H1 (cell line): ENCODE results near the gene NUDT1. TPM values are rescaled to one million over a fixed set of nuclear protein-coding genes. Genes with fewer than 3 reads are reported as not detected.

ENCODE experiments used
- CTCF ChIA-PET: fragments of 300-600 bp; sonication (Branson Sonifier 250); formaldehyde crosslinking; loops from one replicate; lab custom pipeline; 2021; ENCODE audit not compliant: partially characterized antibody; lab: Charles Lee
- POLR2A ChIA-PET: fragments of 300-600 bp; sonication (Branson Sonifier 250); formaldehyde crosslinking; loops from one replicate; lab custom pipeline; 2021; ENCODE audit warnings: inconsistent platforms; ENCODE audit not compliant: partially characterized antibody; lab: Charles Lee
- DNase-seq, 2 experiments: peaks; one replicate each; pipeline versions ENCODE4 v3.0.0 to v3.0.0-alpha.2; 2010 to 2022; ENCODE audit warnings: low spot score in 2 of 2, low read depth in 1 of 2, mixed read lengths in 1 of 2
- FAIRE-seq: peaks from 2 replicates; lab custom pipeline; 2011; peaks lifted over from hg19 to GRCh38; lab: Jason Lieb, UNC
- H2AFZ ChIP-seq: 2 replicates; pipeline ENCODE4 v1.8.1; 2012; ENCODE audit warnings: low read length, inconsistent platforms
- H2AK5ac ChIP-seq: 2 replicates; pipeline ENCODE4 v1.6.1; 2013; ENCODE audit warnings: low read depth, low read length
- H2BK120ac ChIP-seq: replicated peaks from 2 replicates; pipeline ENCODE3; 2013; ENCODE audit warnings: low read depth, low read length, inconsistent platforms
- H2BK12ac ChIP-seq: 2 replicates; pipeline ENCODE4 v1.6.1; 2013; ENCODE audit warnings: low read depth, low read length
- H2BK15ac ChIP-seq: 2 replicates; pipeline ENCODE4 v1.6.1; 2013; ENCODE audit warnings: low read length
- H2BK20ac ChIP-seq: 2 replicates; pipeline ENCODE4 v1.6.1; 2013; ENCODE audit warnings: low read length
- H2BK5ac ChIP-seq: 2 replicates; pipeline ENCODE4 v1.6.1; 2013; ENCODE audit warnings: low read depth, low read length
- H3K14ac ChIP-seq: 2 replicates; pipeline ENCODE4 v1.6.1; 2013; ENCODE audit warnings: inconsistent platforms; ENCODE audit not compliant: insufficient read length
- H3K18ac ChIP-seq: 2 replicates; pipeline ENCODE4 v1.6.1; 2013; ENCODE audit warnings: low read length; ENCODE audit errors: extremely low read depth
- H3K23ac ChIP-seq: 2 replicates; pipeline ENCODE4 v1.6.1; 2013; ENCODE audit warnings: inconsistent platforms; ENCODE audit not compliant: insufficient read length
- H3K23me2 ChIP-seq: 2 replicates; pipeline ENCODE4 v1.6.1; 2013; ENCODE audit warnings: low read depth, low read length
- H3K27ac ChIP-seq: 2 replicates; pipeline ENCODE4 v1.6.1; 2011; ENCODE audit warnings: low read depth, low read length, inconsistent platforms
- H3K27me3 ChIP-seq, 4 experiments: replicated peaks in 1 of 4; 1 replicate in 1 of 4; 2 replicates in 3 of 4; pipeline versions ENCODE4 v1.6.1 to v1.8.1; 2011 to 2013; ENCODE audit warnings: low read length in 3 of 4, mild to moderate bottlenecking in 3 of 4, inconsistent platforms in 2 of 4, mixed read lengths in 2 of 4, moderate library complexity in 1 of 4; ENCODE audit not compliant: control insufficient read depth in 3 of 4, insufficient read depth in 3 of 4; ENCODE audit errors: extremely low read depth in 1 of 4
- H3K36me3 ChIP-seq, 4 experiments: 2 replicates each; pipeline versions ENCODE4 v1.6.1 to v1.8.1; 2011 to 2013; ENCODE audit warnings: mild to moderate bottlenecking in 4 of 4, low read length in 3 of 4, moderate library complexity in 2 of 4, control low read depth in 1 of 4, inconsistent platforms in 1 of 4; ENCODE audit not compliant: insufficient read depth in 4 of 4, control insufficient read depth in 2 of 4
- H3K4ac ChIP-seq: replicated peaks from 2 replicates; pipeline ENCODE3; 2013; ENCODE audit warnings: low read length, low read depth, mixed read lengths, inconsistent platforms; ENCODE audit not compliant: insufficient read length
- H3K4me1 ChIP-seq, 4 experiments: replicated peaks in 1 of 4; 1 replicate in 1 of 4; 2 replicates in 3 of 4; pipeline versions ENCODE4 v1.6.1 to v1.8.1; 2011 to 2013; ENCODE audit warnings: low read length in 3 of 4, inconsistent platforms in 2 of 4, mixed read lengths in 1 of 4; ENCODE audit not compliant: insufficient read depth in 4 of 4, control insufficient read depth in 3 of 4
- H3K4me2 ChIP-seq, 2 experiments: 2 replicates each; pipeline versions ENCODE4 v1.6.1 to v1.8.1; 2011 to 2013; ENCODE audit warnings: low read depth in 2 of 2, low read length in 2 of 2, control low read depth in 1 of 2, inconsistent platforms in 1 of 2, mild to moderate bottlenecking in 1 of 2; ENCODE audit not compliant: insufficient read depth in 1 of 2
- H3K4me3 ChIP-seq, 4 experiments: fragments of 200-600, 300-600 bp in 1 of 4; sonication (generic), shearing (Covaris generic), sonication (Bioruptor Twin) in 1 of 4; 2 replicates each; pipeline versions ENCODE4 v1.5.1 to v1.8.1; 2011 to 2016; ENCODE audit warnings: low read length in 4 of 4, low read depth in 3 of 4, control low read depth in 2 of 4, inconsistent platforms in 2 of 4, mild to moderate bottlenecking in 2 of 4, mixed read lengths in 1 of 4, moderate library complexity in 1 of 4; ENCODE audit not compliant: insufficient read depth in 2 of 4; ENCODE audit errors: extremely low read depth in 1 of 4
- H3K56ac ChIP-seq: replicated peaks from 2 replicates; pipeline ENCODE3; 2013; ENCODE audit warnings: low read depth, mild to moderate bottlenecking, mixed read lengths, low read length, inconsistent platforms; ENCODE audit not compliant: insufficient read length
- H3K79me1 ChIP-seq: 2 replicates; pipeline ENCODE4 v1.6.1; 2013; ENCODE audit warnings: low read depth, low read length, control low read depth
- H3K79me2 ChIP-seq, 2 experiments: 2 replicates each; pipeline versions ENCODE4 v1.6.1 to v1.8.1; 2012 to 2013; ENCODE audit warnings: low read length in 2 of 2, mild to moderate bottlenecking in 2 of 2, inconsistent platforms in 1 of 2; ENCODE audit not compliant: insufficient read depth in 2 of 2, control insufficient read depth in 1 of 2
- H3K9ac ChIP-seq, 4 experiments: replicated peaks in 1 of 4; 1 replicate in 1 of 4; 2 replicates in 3 of 4; pipeline versions ENCODE4 v1.6.1 to v1.8.1; 2011 to 2013; ENCODE audit warnings: low read depth in 3 of 4, low read length in 3 of 4, control low read depth in 2 of 4, mild to moderate bottlenecking in 2 of 4, moderate library complexity in 2 of 4, inconsistent platforms in 1 of 4; ENCODE audit errors: extremely low read depth in 1 of 4
- H3K9me3 ChIP-seq, 2 experiments: 2 replicates each; pipeline versions ENCODE4 v1.6.1 to v1.8.1; 2012 to 2013; ENCODE audit warnings: mild to moderate bottlenecking in 2 of 2, moderate library complexity in 2 of 2, control low read depth in 1 of 2, inconsistent platforms in 1 of 2, low read depth in 1 of 2, low read length in 1 of 2, mixed read lengths in 1 of 2; ENCODE audit not compliant: insufficient read depth in 2 of 2
- H4K20me1 ChIP-seq, 2 experiments: replicated peaks in 1 of 2; 2 replicates each; pipeline versions ENCODE3 to v1.8.1; 2011 to 2013; ENCODE audit warnings: inconsistent platforms in 2 of 2, low read length in 2 of 2, mild to moderate bottlenecking in 1 of 2; ENCODE audit not compliant: insufficient read depth in 2 of 2, control insufficient read depth in 1 of 2
- H4K5ac ChIP-seq: 2 replicates; pipeline ENCODE4 v1.6.1; 2013; ENCODE audit warnings: low read length, low read depth, mixed read lengths, inconsistent platforms; ENCODE audit not compliant: insufficient read length
- H4K8ac ChIP-seq: 2 replicates; pipeline ENCODE4 v1.8.0; 2013; ENCODE audit warnings: mild to moderate bottlenecking, moderate library complexity, low read length, inconsistent platforms; ENCODE audit not compliant: insufficient read depth; ENCODE audit errors: extremely low read depth
- H4K91ac ChIP-seq: replicated peaks from 2 replicates; pipeline ENCODE3; 2013; ENCODE audit warnings: low read length, mixed read lengths, inconsistent platforms; ENCODE audit not compliant: insufficient read length
- ATF2 ChIP-seq: IDR thresholded peaks from 2 replicates; pipeline ENCODE4 v1.6.1; 2012; ENCODE audit warnings: low read length, inconsistent platforms
- CHD1 ChIP-seq: IDR thresholded peaks from 2 replicates; pipeline ENCODE4 v1.6.1; 2012; ENCODE audit warnings: low read depth, low read length, improper control_type of control experiment
- CREB1 ChIP-seq: IDR thresholded peaks from 2 replicates; pipeline ENCODE4 v1.6.1; 2012; ENCODE audit warnings: inconsistent platforms
- FOSL1 ChIP-seq: IDR thresholded peaks from 2 replicates; pipeline ENCODE4 v1.6.1; 2011; ENCODE audit warnings: mild to moderate bottlenecking, low read depth, low read length, moderate library complexity; ENCODE audit not compliant: insufficient read depth
- GTF2F1 ChIP-seq: IDR thresholded peaks from 2 replicates; pipeline ENCODE4 v1.6.1; 2012; ENCODE audit warnings: low read depth, low read length, improper control_type of control experiment, borderline replicate concordance
- KDM1A ChIP-seq: fragments of 200-600, 300-600 bp; sonication (generic); IDR thresholded peaks from 2 replicates; pipeline ENCODE4 v1.7.1; 2016; ENCODE audit warnings: mild to moderate bottlenecking, low read length, borderline replicate concordance
- NANOG ChIP-seq: IDR thresholded peaks from 2 replicates; pipeline ENCODE4 v1.6.1; 2011; ENCODE audit warnings: low read length, low read depth, mild to moderate bottlenecking, inconsistent platforms; ENCODE audit not compliant: insufficient read depth, poor library complexity, severe bottlenecking
- POLR2A ChIP-seq, 2 experiments: IDR thresholded peaks; 1 replicate in 1 of 2; 2 replicates in 1 of 2; pipeline ENCODE4 v1.6.1; 2011; ENCODE audit warnings: low read depth in 2 of 2, low read length in 2 of 2, mild to moderate bottlenecking in 2 of 2; ENCODE audit errors: control extremely low read depth in 1 of 2
- SIRT6 ChIP-seq: IDR thresholded peaks from one replicate; pipeline ENCODE4 v1.7.1; 2012; ENCODE audit warnings: low read length, inconsistent platforms
- TEAD4 ChIP-seq: IDR thresholded peaks from 2 replicates; pipeline ENCODE4 v1.6.1; 2012; ENCODE audit warnings: low read depth, low read length, inconsistent platforms, mixed read lengths
- WGBS, 2 experiments: shearing (Covaris generic) in 1 of 2; methylation state at CpG; one replicate each; pipeline versions ENCODE4 v1.1.6 to v1.1.7; 2013 to 2015; ENCODE audit warnings: low lambda C conversion rate in 2 of 2, mixed read lengths in 2 of 2, inconsistent platforms in 1 of 2, low coverage in 1 of 2, missing lambda C conversion rate in 1 of 2; ENCODE audit not compliant: insufficient replicate concordance in 2 of 2, insufficient coverage in 1 of 2, insufficient read length in 1 of 2; ENCODE audit errors: extremely low coverage in 1 of 2, missing lambda C conversion rate in 1 of 2; 5-methylcytosine and 5-hydroxymethylcytosine counted together
- polyA plus RNA-seq, 7 experiments: library from polyadenylated mRNA; depleted of rRNA in 3 of 7; stranded (reverse) in 5 of 7; unstranded in 2 of 7; fragments of >200 nt in 5 of 7; fragments of 200-250 nt in 2 of 7; gene quantifications; 1 replicate in 5 of 7; 2 replicates in 1 of 7; 4 replicates in 1 of 7; pipeline versions ENCODE4 v1.2.1 to v1.2.3, GENCODE V29; 2011 to 2013; ENCODE audit warnings: missing spikeins in 2 of 7, mixed read lengths in 2 of 7
- total RNA-seq: library from RNA; stranded (reverse); fragmentation: NEBNext Ultra II Directional; extraction: Animal tissue kit (Norgen Biotek cat#: 25700); gene quantifications from 2 replicates; pipeline ENCODE4 v1.2.1, GENCODE V29; 2021
- TF ChIP-seq, protein P1 (sequence below): IDR thresholded peaks from 2 replicates; pipeline ENCODE4 v1.6.1; 2012; ENCODE audit warnings: inconsistent platforms

Gene NUDT1
- total and polyA plus RNA-seq, 2 of the 8 experiments (the other 6 are each of a cell fraction or from before 2014, with no cell fraction given): 76.1 to 89.5 TPM

DNA sequence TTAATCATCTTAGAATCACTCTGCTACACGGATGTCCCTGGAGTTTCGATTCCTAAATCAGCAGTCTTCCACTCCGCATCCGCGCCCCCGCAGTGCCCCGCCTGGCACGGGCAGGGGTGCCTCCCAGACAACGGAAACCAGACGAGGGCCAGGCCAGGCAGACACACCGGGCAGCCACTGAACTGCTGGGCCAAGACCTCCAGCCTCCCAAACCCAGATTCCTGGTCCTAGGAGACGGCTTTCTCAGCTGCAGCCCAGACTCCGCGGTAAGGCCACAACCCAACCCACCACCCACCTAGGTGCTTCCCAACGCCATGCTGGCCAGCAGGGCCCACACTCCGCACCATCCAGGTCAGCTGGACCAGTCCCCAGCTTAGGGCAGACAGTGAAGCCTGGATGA, 42.5 kb upstream of the NUDT1 start:
- peaks cover 9 to 18% of the 10 kb centered on the region in 2 experiments for H4K20me1 ChIP-seq
- POLR2A ChIA-PET: no interaction called here
- CTCF ChIA-PET: interaction anchor here (1.1 kb wide), 1 partner anchor 287 kb away, joined by 3 read pairs; no protein-coding TSS in a partner anchor

More for the DNA sequence above, 42.5 kb upstream of the NUDT1 start:
- Histone ChIP-seq H4K91ac (no peak overlapping the region), H3K27ac (no peak overlapping the region), H2BK5ac (no peak overlapping the region), H2BK120ac (no peak overlapping the region), H3K4me3 (no peak overlapping the region), H2BK12ac (no peak overlapping the region), H3K27me3 (no peaks in the 10 kb centered on the region), H4K5ac (no peak overlapping the region), H3K9ac (no peak overlapping the region), H3K79me2 (peaks cover 0 to 2% of the 10 kb centered on the region in 2 experiments; a peak in 1 of 4 replicates), H2BK15ac (no peak overlapping the region), H2AFZ (no peak overlapping the region), H2AK5ac (no peak overlapping the region), H3K23ac (no peak overlapping the region), H4K8ac (no peak overlapping the region; the same call in 1 of the 2 replicates), H2BK20ac (no peak overlapping the region), H3K79me1 (peaks cover 4% of the 10 kb centered on the region), H3K23me2 (no peaks in the 10 kb centered on the region), H3K4ac (no peak overlapping the region), H3K4me2 (no peak overlapping the region), H3K4me1 (no peaks in the 10 kb centered on the region)
- DNase-seq (no peak), FAIRE-seq (no peak)
- no peak for TF ChIP-seq CREB1
- no peak for TF ChIP-seq SIRT6
- TF ChIP-seq, protein P1, sequence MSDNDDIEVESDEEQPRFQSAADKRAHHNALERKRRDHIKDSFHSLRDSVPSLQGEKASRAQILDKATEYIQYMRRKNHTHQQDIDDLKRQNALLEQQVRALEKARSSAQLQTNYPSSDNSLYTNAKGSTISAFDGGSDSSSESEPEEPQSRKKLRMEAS: no peak
- TF ChIP-seq GTF2F1: no peak
- no peak for TF ChIP-seq KDM1A
- TF ChIP-seq NANOG: no peak
- no peak for TF ChIP-seq ATF2
- no peak for TF ChIP-seq TEAD4
- no peak for TF ChIP-seq POLR2A (IDR thresholded peaks at IDR 0.05; ENCODE audit: control extremely low read depth in 1 of 2, low read depth in 2 of 2, low read length in 2 of 2)
- no peak for TF ChIP-seq CHD1
- no peak for TF ChIP-seq FOSL1
- TF ChIP-seq, all 59 proteins: peak for 0
- Histone ChIP-seq H3K36me3 (peaks cover 0 to 25% (median 15%) of the 10 kb centered on the region in 4 experiments; a peak in 6 of 8 replicates), H3K18ac (no peak overlapping the region), H3K56ac (no peak overlapping the region), H3K9me3 (peaks cover 8 to 11% of the 10 kb centered on the region in 2 experiments), H3K14ac (no peak overlapping the region)
- 94% methylated on average over 16 of the region's 16 CpGs; no CpG with 5 or more reads in 1 of the 2 experiments for WGBS, 2 experiments
